HL-60 (cell line): ENCODE results near the gene OPTC.

Experiments
- CTCF ChIP-seq: IDR thresholded peaks from one replicate; pipeline ENCODE4 v1.5.1; 2011; ENCODE audit warnings: low read length, control low read depth, inconsistent platforms; ENCODE audit not compliant: insufficient read depth
- POLR2AphosphoS5 ChIP-seq: IDR thresholded peaks from 2 replicates; pipeline ENCODE4 v1.6.1; 2012; ENCODE audit warnings: low read depth

GRCh38 chr1:203508463-203509073 is 14.6 kb downstream of the OPTC start:
- no peak for TF ChIP-seq CTCF
- TF ChIP-seq POLR2AphosphoS5: no peak
